Thoracic aorta (tissue), 2 donors: ENCODE data around the gene OR5K4. TPM values are rescaled to one million over a fixed set of nuclear protein-coding genes. Genes with fewer than 3 reads are reported as not detected.

Experiments
- ATAC-seq: fragments of 150-250 bp; one replicate; pipeline ENCODE4 v1.8.0; 2017; ENCODE audit warnings: low read depth; ENCODE audit not compliant: insufficient number of reproducible peaks, low FRiP score
- DNase-seq: peaks from one replicate; pipeline ENCODE4 v3.0.0-alpha.2; 2020; ENCODE audit warnings: low spot score
- H3K27ac ChIP-seq, 2 donors: fragments of 200-600 bp; sonication (generic); 1 replicate in 1 of 2; 2 replicates in 1 of 2; pipeline ENCODE4 v1.5.1; 2016; ENCODE audit warnings: mild to moderate bottlenecking in 2 of 2, moderate library complexity in 2 of 2
- H3K27me3 ChIP-seq: fragments of 200-600 bp; sonication (generic); replicated peaks from 2 replicates; pipeline ENCODE4 v1.6.0; 2016; ENCODE audit warnings: mild to moderate bottlenecking; ENCODE audit not compliant: insufficient read depth
- H3K36me3 ChIP-seq: fragments of 200-600 bp; sonication (generic); one replicate; pipeline ENCODE4 v1.5.1; 2016
- H3K4me1 ChIP-seq, 2 donors: fragments of 200-600 bp; sonication (generic); 1 replicate in 1 of 2; 2 replicates in 1 of 2; pipeline versions ENCODE4 v1.5.1 to v1.6.0; 2016; ENCODE audit warnings: low read depth in 2 of 2, mild to moderate bottlenecking in 1 of 2; ENCODE audit not compliant: control insufficient read depth in 1 of 2
- H3K4me3 ChIP-seq: fragments of 200-600 bp; sonication (generic); 2 replicates; pipeline ENCODE4 v1.5.1; 2016; ENCODE audit warnings: mild to moderate bottlenecking
- H3K9me3 ChIP-seq: fragments of 200-600 bp; sonication (generic); 2 replicates; pipeline ENCODE4 v1.5.1; 2016
- CTCF ChIP-seq: fragments of 200-600 bp; sonication (generic); IDR thresholded peaks from one replicate; pipeline ENCODE4 v1.5.1; 2019; ENCODE audit warnings: antibody characterized with exemption
- total RNA-seq, 2 donors: library from RNA; depleted of rRNA; stranded (reverse); fragments of >200 nt; gene quantifications; one replicate each; pipeline versions ENCODE4 v1.1.0 to v1.2.3, GENCODE V29; 2016

OR5K4 gene
- total RNA-seq, result not detected

DNA sequence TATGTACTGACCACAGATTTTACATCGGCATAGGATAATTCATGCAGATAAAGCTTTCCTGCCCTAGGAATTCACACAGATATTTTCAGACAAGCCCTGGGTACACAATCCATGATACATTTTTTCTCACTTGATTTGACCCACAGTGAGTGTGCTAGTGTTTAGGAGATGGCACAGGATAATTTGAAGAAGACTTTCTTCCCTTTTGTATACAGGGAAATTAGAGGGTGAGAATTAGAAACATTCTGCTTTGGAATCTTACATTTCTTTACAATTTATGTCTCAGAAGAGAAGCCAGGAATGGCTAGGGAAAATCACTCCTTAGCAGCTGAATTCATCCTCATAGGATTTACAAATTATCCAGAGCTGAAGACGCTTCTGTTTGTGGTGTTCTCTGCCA, at the start of gene OR5K4:
Gene OR5K4 (plus strand): TSS at position 301 of the 400 bp plus-strand sequence. CDS start 0 bp downstream, at position 301.
- no peak for ATAC-seq
- no peaks in the 10 kb centered on the region for H3K36me3 ChIP-seq
- DNase-seq, result no peak
- no peaks in the 10 kb centered on the region for H3K9me3 ChIP-seq
- no peak for TF ChIP-seq CTCF
- no peaks in the 10 kb centered on the region for H3K27me3 ChIP-seq
- H3K27ac ChIP-seq, result no peak within 1 kb of the TSS
- H3K4me1 ChIP-seq, result no peaks in the 10 kb centered on the region
- H3K4me3 ChIP-seq, result no peak within 1 kb of the TSS

GRCh38 chr3:98322101-98322500, 31.6 kb upstream of the OR5K4 start:
- no peak for DNase-seq

GRCh38 chr3:98322686-98323085, 31.0 kb upstream of the OR5K4 start:
- DNase-seq (no peak), ATAC-seq (no peak)
- no peaks in the 10 kb centered on the region for H3K4me1 ChIP-seq
- H3K27me3 ChIP-seq, result no peaks in the 10 kb centered on the region
- H3K27ac ChIP-seq, result no peak overlapping the region
- H3K36me3 ChIP-seq, result no peaks in the 10 kb centered on the region
- H3K4me3 ChIP-seq, result no peak overlapping the region
- H3K9me3 ChIP-seq, result no peaks in the 10 kb centered on the region
- TF ChIP-seq CTCF, result no peak

More at GRCh38 chr3:98322101-98322500, 31.6 kb upstream of the OR5K4 start:
- no peaks in the 10 kb centered on the region for H3K9me3 ChIP-seq
- no peak overlapping the region for H3K27ac ChIP-seq
- no peak overlapping the region for H3K4me3 ChIP-seq
- no peak for TF ChIP-seq CTCF
- H3K36me3 ChIP-seq, result no peaks in the 10 kb centered on the region
- H3K27me3 ChIP-seq, result no peaks in the 10 kb centered on the region
- ATAC-seq, result no peak
- no peaks in the 10 kb centered on the region for H3K4me1 ChIP-seq

DNA sequence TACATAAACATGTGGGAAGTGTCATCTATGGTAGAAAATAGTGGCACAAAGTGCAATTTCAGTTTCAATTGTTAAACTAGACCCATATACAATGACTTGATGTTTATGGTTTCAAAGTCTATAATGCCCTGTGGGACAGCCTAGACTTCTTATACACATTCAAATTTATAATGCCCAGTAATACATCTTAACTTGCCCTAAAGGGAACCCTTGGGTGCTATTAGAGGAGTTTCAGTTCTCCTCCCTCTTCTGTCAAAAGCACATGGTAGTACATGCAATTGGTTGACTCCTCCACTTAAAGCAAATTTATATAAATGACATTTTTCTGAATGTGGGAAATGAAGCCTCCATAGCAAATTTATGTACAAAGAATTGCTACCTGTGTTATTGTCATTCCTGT, 30.2 kb upstream of the OR5K4 start:
- H3K36me3 ChIP-seq, result no peaks in the 10 kb centered on the region
- no peak for ATAC-seq
- no peak overlapping the region for H3K27ac ChIP-seq
- no peak for TF ChIP-seq CTCF
- DNase-seq, result no peak
- H3K9me3 ChIP-seq, result no peaks in the 10 kb centered on the region
- no peaks in the 10 kb centered on the region for H3K4me1 ChIP-seq
- H3K27me3 ChIP-seq, result no peaks in the 10 kb centered on the region
- no peak overlapping the region for H3K4me3 ChIP-seq

DNA sequence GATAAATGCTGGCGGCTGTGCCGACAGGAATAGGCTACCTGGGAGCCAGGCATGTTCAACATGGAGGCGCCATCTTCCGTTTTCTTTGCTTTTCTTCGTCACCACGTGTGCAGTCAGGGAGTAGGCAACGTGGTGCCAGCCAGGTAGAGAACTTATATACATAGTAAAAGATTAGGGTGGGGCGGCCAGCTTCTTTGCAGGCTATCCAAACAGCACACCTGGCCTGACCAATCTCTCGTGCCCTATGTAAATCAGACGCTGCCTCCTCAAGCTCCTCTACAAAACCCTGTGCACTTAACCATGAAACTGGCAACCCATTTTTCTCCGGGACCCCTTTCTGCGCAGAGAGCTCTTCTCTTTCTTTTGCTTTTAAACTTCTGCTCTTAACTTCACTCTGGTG, 28.6 kb upstream of the OR5K4 start:
- H3K27ac ChIP-seq, result no peak overlapping the region
- H3K27me3 ChIP-seq, result no peaks in the 10 kb centered on the region
- H3K9me3 ChIP-seq, result no peaks in the 10 kb centered on the region
- DNase-seq (no peak), ATAC-seq (no peak)
- no peaks in the 10 kb centered on the region for H3K4me1 ChIP-seq
- TF ChIP-seq CTCF, result no peak
- H3K36me3 ChIP-seq, result no peaks in the 10 kb centered on the region
- no peak overlapping the region for H3K4me3 ChIP-seq
